Osteoblast (primary cell): ENCODE results near the gene MLPH. TPM values are rescaled to one million over a fixed set of nuclear protein-coding genes. Genes with fewer than 3 reads are reported as not detected.

Experiments
- DNase-seq: peaks from one replicate; pipeline ENCODE4 v3.0.0; 2011; ENCODE audit warnings: low spot score, mixed read lengths; ENCODE audit not compliant: insufficient read length; ENCODE audit errors: missing footprints
- H2AFZ ChIP-seq: 2 replicates; pipeline ENCODE4 v1.6.0; 2011; ENCODE audit warnings: mild to moderate bottlenecking, low read length
- H3K27ac ChIP-seq: 2 replicates; pipeline ENCODE4 v1.5.1; 2011; ENCODE audit warnings: mild to moderate bottlenecking, low read depth, low read length, moderate library complexity
- H3K27me3 ChIP-seq: 2 replicates; pipeline ENCODE4 v1.6.0; 2012; ENCODE audit warnings: mild to moderate bottlenecking, control low read depth, inconsistent platforms, low read length, moderate library complexity; ENCODE audit not compliant: insufficient read depth
- H3K36me3 ChIP-seq: 2 replicates; pipeline ENCODE4 v1.5.1; 2011; ENCODE audit warnings: mild to moderate bottlenecking, low read length, control low read depth, moderate library complexity; ENCODE audit not compliant: insufficient read depth
- H3K4me1 ChIP-seq: 2 replicates; pipeline ENCODE4 v1.5.1; 2011; ENCODE audit warnings: mild to moderate bottlenecking, low read length, control low read depth, moderate library complexity; ENCODE audit not compliant: insufficient read depth
- H3K4me2 ChIP-seq: 2 replicates; pipeline ENCODE4 v1.6.0; 2011; ENCODE audit warnings: mild to moderate bottlenecking, low read length; ENCODE audit not compliant: insufficient read depth
- H3K4me3 ChIP-seq: fragments of 200-600 bp; sonication (generic); 3 replicates; pipeline ENCODE4 v1.5.1; 2012; ENCODE audit warnings: mild to moderate bottlenecking, low read length, inconsistent platforms; ENCODE audit not compliant: insufficient read depth
- H3K79me2 ChIP-seq: 2 replicates; pipeline ENCODE4 v1.6.0; 2012; ENCODE audit warnings: mild to moderate bottlenecking, low read length, control low read depth, inconsistent platforms; ENCODE audit not compliant: insufficient read depth
- H3K9me3 ChIP-seq: 2 replicates; pipeline ENCODE4 v1.5.1; 2011; ENCODE audit warnings: low read depth, low read length, control low read depth
- H4K20me1 ChIP-seq: 2 replicates; pipeline ENCODE4 v1.6.0; 2012; ENCODE audit warnings: mild to moderate bottlenecking, low read length, control low read depth; ENCODE audit not compliant: insufficient read depth
- CTCF ChIP-seq: IDR thresholded peaks from 2 replicates; pipeline ENCODE4 v1.5.1; 2011; ENCODE audit warnings: mild to moderate bottlenecking, low read depth, low read length, moderate library complexity; ENCODE audit errors: extremely low read depth
- small RNA-seq: library from RNA; depleted of rRNA; stranded (forward); fragments of <200 nt; gene quantifications from one replicate; pipeline ENCODE3, GENCODE V24; 2012
- total RNA-seq: library from RNA; depleted of rRNA; stranded (reverse); fragments of >200 nt; gene quantifications from 2 replicates; pipeline ENCODE4 v1.2.3, GENCODE V29; 2012

Gene MLPH
- total RNA-seq, 1 donor, result 25.7 TPM

GRCh38 chr2:237604391-237604790 is 117.3 kb downstream of the MLPH start:
- Histone ChIP-seq H4K20me1 (no peaks in the 10 kb centered on the region), H3K27ac (no peak overlapping the region), H3K9me3 (no peaks in the 10 kb centered on the region), H3K4me1 (peaks cover 15% of the 10 kb centered on the region), H2AFZ (no peak overlapping the region), H3K36me3 (no peaks in the 10 kb centered on the region), H3K27me3 (no peaks in the 10 kb centered on the region), H3K4me3 (no peak overlapping the region), H3K79me2 (no peaks in the 10 kb centered on the region), H3K4me2 (no peak overlapping the region)
- no peak for TF ChIP-seq CTCF
- DNase-seq, result no peak

Small RNA genes within 50 kb of the gene (small RNA-seq; reads per million reads assigned to genes)
- gene MIR6811 (not detected), gene RNU6-1140P (0.37 reads per million)

Other genes starting within 250 kb of the MLPH start
- gene COL6A3, start 73.1 kb upstream of the MLPH start, total RNA-seq, result 4,017 and 4,247 TPM in 2 replicates
- gene PRLH, start 79.3 kb downstream of the MLPH start, total RNA-seq, result not detected in 2 replicates
- 0.36 TPM in 1 of 2 replicates, not detected in the other for gene RAB17, start 103.5 kb downstream of the MLPH start, total RNA-seq
- gene LRRFIP1, start 140.3 kb downstream of the MLPH start, total RNA-seq, result 48.3 and 51.8 TPM in 2 replicates